ENCODE results near the gene WNT5A. TPM values are rescaled to one million over a fixed set of nuclear protein-coding genes. Genes with fewer than 3 reads are reported as not detected.
A peak's percentile ranks its signal among the peaks of the same experiment; 100 is the strongest.

Gene WNT5A
- total RNA-seq, 2 donors from 2014 or later = 5.9 to 15.0 TPM

DNA sequence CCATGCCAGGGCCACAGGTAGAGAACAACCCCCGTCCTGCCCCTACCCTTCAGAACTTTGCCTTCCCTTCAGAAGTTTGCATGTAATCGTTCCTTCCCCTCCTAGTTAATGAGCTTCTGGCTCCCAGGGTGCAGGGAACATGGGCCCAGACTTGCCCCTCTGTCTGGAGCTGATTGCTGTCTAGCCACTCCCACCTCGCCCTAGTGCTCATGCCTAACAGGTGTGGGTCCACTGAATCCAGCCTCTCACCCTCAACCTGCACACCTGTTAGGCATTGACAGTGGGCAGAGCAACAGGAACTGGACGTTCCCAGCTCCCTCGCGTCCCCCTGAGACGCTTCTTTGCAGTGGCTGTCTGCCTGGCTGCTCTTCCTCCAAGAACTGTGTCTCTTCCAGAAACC is 40.3 kb downstream of the WNT5A start:
- TF ChIP-seq, protein P1, sequence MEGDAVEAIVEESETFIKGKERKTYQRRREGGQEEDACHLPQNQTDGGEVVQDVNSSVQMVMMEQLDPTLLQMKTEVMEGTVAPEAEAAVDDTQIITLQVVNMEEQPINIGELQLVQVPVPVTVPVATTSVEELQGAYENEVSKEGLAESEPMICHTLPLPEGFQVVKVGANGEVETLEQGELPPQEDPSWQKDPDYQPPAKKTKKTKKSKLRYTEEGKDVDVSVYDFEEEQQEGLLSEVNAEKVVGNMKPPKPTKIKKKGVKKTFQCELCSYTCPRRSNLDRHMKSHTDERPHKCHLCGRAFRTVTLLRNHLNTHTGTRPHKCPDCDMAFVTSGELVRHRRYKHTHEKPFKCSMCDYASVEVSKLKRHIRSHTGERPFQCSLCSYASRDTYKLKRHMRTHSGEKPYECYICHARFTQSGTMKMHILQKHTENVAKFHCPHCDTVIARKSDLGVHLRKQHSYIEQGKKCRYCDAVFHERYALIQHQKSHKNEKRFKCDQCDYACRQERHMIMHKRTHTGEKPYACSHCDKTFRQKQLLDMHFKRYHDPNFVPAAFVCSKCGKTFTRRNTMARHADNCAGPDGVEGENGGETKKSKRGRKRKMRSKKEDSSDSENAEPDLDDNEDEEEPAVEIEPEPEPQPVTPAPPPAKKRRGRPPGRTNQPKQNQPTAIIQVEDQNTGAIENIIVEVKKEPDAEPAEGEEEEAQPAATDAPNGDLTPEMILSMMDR (IDR thresholded peaks at IDR 0.05) = no peak
- no peak for TF ChIP-seq POLR2A (IDR thresholded peaks at IDR 0.05)
- intact Hi-C loops (cut with DNase I) = no loop called here
- Histone ChIP-seq H3K4me1 (no peaks in the 10 kb centered on the region), H3K4me3 (no peak overlapping the region), H3K9me3 (no peaks in the 10 kb centered on the region), H3K27ac (no peak overlapping the region), H3K36me3 (replicated peaks in 1 of 2; ENCODE audit: insufficient read depth in 1 of 2, low read depth in 2 of 2) (no peaks in the 10 kb centered on the region), H3K27me3 (no peaks in the 10 kb centered on the region)
- ATAC-seq (no peak), DNase-seq (no peak)
- WGBS, 2 donors = 68 to 74% methylated on average over 7 of the region's 7 CpGs

DNA sequence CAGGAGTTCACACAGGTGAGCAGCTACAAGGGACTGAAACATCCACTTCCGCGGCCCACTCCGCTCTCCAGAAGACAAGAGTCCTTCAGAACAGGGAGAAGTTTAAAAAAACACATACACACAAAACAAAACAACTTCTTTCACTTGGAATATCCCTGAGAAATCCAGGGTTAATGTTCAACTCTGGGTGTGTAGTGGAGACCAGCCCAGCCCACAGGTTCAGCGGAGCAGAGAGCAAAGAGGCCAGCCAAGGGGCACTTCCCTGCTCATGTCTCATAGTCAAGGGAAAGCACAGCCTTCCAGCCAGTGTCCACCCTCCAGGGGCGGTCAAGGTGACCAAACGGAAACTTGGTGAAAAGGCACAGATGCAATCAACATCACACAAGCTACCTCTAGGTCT is 41.6 kb downstream of the WNT5A start:
- TF ChIP-seq POLR2A (IDR thresholded peaks at IDR 0.05) = no peak
- TF ChIP-seq, protein P1 (IDR thresholded peaks at IDR 0.05) = no peak
- Histone ChIP-seq H3K27me3 (no peaks in the 10 kb centered on the region), H3K4me3 (no peak overlapping the region), H3K36me3 (replicated peaks in 1 of 2; ENCODE audit: insufficient read depth in 1 of 2, low read depth in 2 of 2) (no peaks in the 10 kb centered on the region), H3K9me3 (no peaks in the 10 kb centered on the region), H3K4me1 (no peaks in the 10 kb centered on the region), H3K27ac (no peak overlapping the region)
- DNase-seq = peak in 3 of 4 donors; percentile 8 to 27 (median 14)
- 46 to 47% methylated on average over 6 of the region's 6 CpGs for WGBS, 2 donors
- ATAC-seq = no peak
- intact Hi-C loops (cut with DNase I) = no loop called here

- DNase-seq = no peak
- WGBS, 2 donors = 80 to 87% methylated on average over 3 of the region's 3 CpGs
- TF ChIP-seq POLR2A (IDR thresholded peaks at IDR 0.05) = no peak
- H3K4me1 ChIP-seq = no peaks in the 10 kb centered on the region
- no peak for ATAC-seq
- no peak overlapping the region for H3K4me3 ChIP-seq
- no peaks in the 10 kb centered on the region for H3K36me3 ChIP-seq (replicated peaks in 1 of 2; ENCODE audit: insufficient read depth in 1 of 2, low read depth in 2 of 2)
- H3K27ac ChIP-seq = no peak overlapping the region
- intact Hi-C loops (cut with DNase I) = no loop called here
- H3K27me3 ChIP-seq = no peaks in the 10 kb centered on the region
- H3K9me3 ChIP-seq = no peaks in the 10 kb centered on the region
Observed at GRCh38 chr3:55443346-55443745, 43.8 kb downstream of the WNT5A start.

DNA sequence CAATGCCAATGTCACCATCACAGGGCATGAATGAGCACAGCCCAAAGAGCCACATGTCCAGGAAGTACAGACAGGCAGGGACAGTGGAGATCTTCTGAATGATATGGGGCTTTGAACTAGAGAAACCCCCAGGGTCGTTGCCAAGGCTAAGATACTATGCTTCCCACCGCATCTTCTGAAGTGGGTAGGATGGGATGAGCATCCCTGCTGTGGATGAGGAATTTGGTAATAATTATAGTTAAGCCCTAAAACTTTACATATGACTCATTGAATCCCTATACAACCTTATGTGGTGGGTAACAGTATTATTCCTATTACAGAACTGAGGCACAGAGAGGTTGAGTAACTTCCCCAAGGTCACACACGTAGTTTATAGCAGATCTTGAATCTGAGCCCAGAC is 44.2 kb downstream of the WNT5A start:
- H3K27ac ChIP-seq = no peak overlapping the region
- H3K36me3 ChIP-seq (replicated peaks in 1 of 2; ENCODE audit: insufficient read depth in 1 of 2, low read depth in 2 of 2) = no peaks in the 10 kb centered on the region
- H3K27me3 ChIP-seq = no peaks in the 10 kb centered on the region
- H3K9me3 ChIP-seq = no peaks in the 10 kb centered on the region
- intact Hi-C loops (cut with DNase I) = no loop called here
- WGBS, 2 donors = 64 to 70% methylated on average over 3 of the region's 3 CpGs
- TF ChIP-seq POLR2A (IDR thresholded peaks at IDR 0.05) = no peak
- TF ChIP-seq, protein P1 (IDR thresholded peaks at IDR 0.05) = no peak
- DNase-seq (no peak), ATAC-seq (no peak)
- no peak overlapping the region for H3K4me3 ChIP-seq
- H3K4me1 ChIP-seq = no peaks in the 10 kb centered on the region

GRCh38 chr3:55441499-55441898 is 45.6 kb downstream of the WNT5A start:
- H3K27ac ChIP-seq = no peak overlapping the region
- DNase-seq = no peak
- 83 to 85% methylated on average over 4 of the region's 4 CpGs for WGBS, 2 donors
- no peaks in the 10 kb centered on the region for H3K9me3 ChIP-seq
- no peak overlapping the region for H3K4me3 ChIP-seq
- H3K4me1 ChIP-seq = no peaks in the 10 kb centered on the region
- TF ChIP-seq POLR2A (IDR thresholded peaks at IDR 0.05) = no peak
- TF ChIP-seq, protein P1 (IDR thresholded peaks at IDR 0.05) = no peak
- no peaks in the 10 kb centered on the region for H3K27me3 ChIP-seq
- intact Hi-C loops (cut with DNase I) = no loop called here
- no peaks in the 10 kb centered on the region for H3K36me3 ChIP-seq (replicated peaks in 1 of 2; ENCODE audit: insufficient read depth in 1 of 2, low read depth in 2 of 2)
- no peak for ATAC-seq

All from body of pancreas (tissue), 4 donors.